HepG2 (cell line): ENCODE measurements around the gene CAMKMT. TPM values are rescaled to one million over a fixed set of nuclear protein-coding genes. Genes with fewer than 3 reads are reported as not detected.

Experiments used
- ATAC-seq: fragments of 200-7000 bp; cut with Tn5 transposase; 3 replicates; pipeline ENCODE4 v1.9.1; 2020; ENCODE audit warnings: mild to moderate bottlenecking, moderate library complexity
- BruUV-seq: library from RNA; stranded (reverse); fragments of 400-500 nt; replicated peaks from 2 replicates; lab custom pipeline; 2021; lab: Mats Ljungman, UMichigan
- CTCF ChIA-PET: fragments of 300-600 bp; formaldehyde crosslinking; extraction: SDS; loops from one replicate; lab custom pipeline; 2021; ENCODE audit warnings: low total read pairs, inconsistent platforms, low intra/inter-chr PET ratio; lab: Yijun Ruan, JAX
- POLR2A ChIA-PET: fragments of 350-600 bp; sonication (Branson Sonifier 250); formaldehyde crosslinking; loops from one replicate; lab custom pipeline; 2020; ENCODE audit warnings: antibody characterized with exemption, inconsistent platforms; lab: Yijun Ruan, JAX
- DNase-seq: peaks from one replicate; pipeline ENCODE4 v3.0.0-alpha.2; 2015; ENCODE audit warnings: low spot score
- FAIRE-seq: peaks from 3 replicates; lab custom pipeline; 2011; peaks lifted over from hg19 to GRCh38; lab: Jason Lieb, UNC
- H2AFZ ChIP-seq: one replicate; pipeline ENCODE4 v1.6.1; 2011; ENCODE audit warnings: low read length, inconsistent platforms
- H3K27ac ChIP-seq: fragments of 300-600 bp; 3 replicates; pipeline ENCODE4 v1.8.0; 2011; ENCODE audit warnings: mixed run types, mild to moderate bottlenecking, mixed read lengths, low read length, inconsistent platforms; ENCODE audit not compliant: insufficient read depth; ENCODE audit errors: extremely low read length
- H3K27me3 ChIP-seq, 2 experiments: fragments of 200-600 bp in 1 of 2; 2 replicates in 1 of 2; 3 replicates in 1 of 2; pipeline versions ENCODE4 v1.6.0 to v1.8.0; 2011; ENCODE audit warnings: low read length in 2 of 2, mild to moderate bottlenecking in 2 of 2, moderate library complexity in 2 of 2, inconsistent platforms in 1 of 2; ENCODE audit not compliant: insufficient read depth in 2 of 2, control insufficient read depth in 1 of 2
- H3K36me3 ChIP-seq, 2 experiments: fragments of 200-600 bp in 1 of 2; replicated peaks in 1 of 2; 2 replicates in 1 of 2; 3 replicates in 1 of 2; pipeline versions ENCODE4 v1.5.1 to v1.8.0; 2011; ENCODE audit warnings: low read length in 2 of 2, inconsistent platforms in 1 of 2; ENCODE audit not compliant: insufficient read depth in 2 of 2, control insufficient read depth in 1 of 2
- H3K4me1 ChIP-seq: 2 replicates; pipeline ENCODE4 v1.5.1; 2012; ENCODE audit warnings: low read length, inconsistent platforms; ENCODE audit not compliant: insufficient read depth
- H3K4me2 ChIP-seq: 2 replicates; pipeline ENCODE4 v1.6.0; 2011; ENCODE audit warnings: low read depth, low read length, inconsistent platforms
- H3K4me3 ChIP-seq, 3 experiments: fragments of 200-600 bp in 1 of 3; sonication (generic), shearing (Covaris generic) in 1 of 3; replicated peaks in 1 of 3; 2 replicates each; pipeline ENCODE4 v1.5.1; 2011 to 2016; ENCODE audit warnings: low read length in 3 of 3, inconsistent platforms in 2 of 3, low read depth in 2 of 3, mild to moderate bottlenecking in 2 of 3, control low read depth in 1 of 3, mixed read lengths in 1 of 3; ENCODE audit not compliant: insufficient read depth in 1 of 3
- H3K79me2 ChIP-seq: one replicate; pipeline ENCODE4 v1.6.1; 2011; ENCODE audit warnings: low read length, inconsistent platforms; ENCODE audit not compliant: insufficient read depth
- H3K9ac ChIP-seq: 2 replicates; pipeline ENCODE4 v1.6.0; 2011; ENCODE audit warnings: mild to moderate bottlenecking, low read depth, low read length, inconsistent platforms; ENCODE audit not compliant: insufficient read depth
- H3K9me3 ChIP-seq: 2 replicates; pipeline ENCODE4 v1.5.1; 2012; ENCODE audit warnings: mild to moderate bottlenecking, low read length
- H4K20me1 ChIP-seq: 2 replicates; pipeline ENCODE4 v1.6.0; 2011; ENCODE audit warnings: inconsistent platforms, mild to moderate bottlenecking, low read length, moderate library complexity; ENCODE audit not compliant: insufficient read depth
- ATF5 ChIP-seq: sonication (generic); formaldehyde crosslinking; IDR thresholded peaks from 2 replicates; pipeline ENCODE4 v1.4.0; 2020; ENCODE audit warnings: mild to moderate bottlenecking, low read depth, missing genetic modification reagents
- E2F1 ChIP-seq: sonication (generic); formaldehyde crosslinking; IDR thresholded peaks from 2 replicates; pipeline ENCODE4 v1.5.0; 2020; ENCODE audit warnings: missing genetic modification reagents
- HMG20B ChIP-seq: conservative IDR thresholded peaks from 2 replicates; pipeline ENCODE4 v1.6.1; 2016; ENCODE audit warnings: missing genetic modification reagents, missing compliant biosample characterization
- NR2F2 ChIP-seq: IDR thresholded peaks from 2 replicates; pipeline ENCODE4 v1.6.1; 2012; ENCODE audit warnings: low read depth, inconsistent platforms, borderline replicate concordance
- STAT5B ChIP-seq: sonication (generic); formaldehyde crosslinking; IDR thresholded peaks from 2 replicates; pipeline ENCODE4 v1.4.0; 2020; ENCODE audit warnings: missing genetic modification reagents
- ZFP82 ChIP-seq: sonication (generic); formaldehyde crosslinking; IDR thresholded peaks from 2 replicates; pipeline ENCODE4 v1.5.1; 2020; ENCODE audit warnings: mild to moderate bottlenecking, missing genetic modification reagents, borderline replicate concordance
- ZNF160 ChIP-seq: sonication (generic); formaldehyde crosslinking; IDR thresholded peaks from 2 replicates; pipeline ENCODE4 v1.8.0; 2022; ENCODE audit warnings: mild to moderate bottlenecking, inconsistent platforms, missing genetic modification reagents
- ZNF253 ChIP-seq: sonication (generic); formaldehyde crosslinking; IDR thresholded peaks from 2 replicates; pipeline ENCODE4 v1.8.0; 2022; ENCODE audit warnings: mild to moderate bottlenecking, missing genetic modification reagents, borderline replicate concordance
- ZNF484 ChIP-seq: sonication (generic); formaldehyde crosslinking; IDR thresholded peaks from 2 replicates; pipeline ENCODE4 v1.5.1; 2020; ENCODE audit warnings: mild to moderate bottlenecking, low read depth, missing genetic modification reagents, borderline replicate concordance
- ZNF704 ChIP-seq: sonication (generic); formaldehyde crosslinking; IDR thresholded peaks from 2 replicates; pipeline ENCODE4 v1.8.1; 2023; ENCODE audit warnings: mild to moderate bottlenecking, inconsistent platforms, moderate library complexity, missing genetic modification reagents, borderline replicate concordance
- ZNF781 ChIP-seq: sonication (generic); formaldehyde crosslinking; IDR thresholded peaks from 2 replicates; pipeline ENCODE4 v1.5.1; 2020; ENCODE audit warnings: borderline replicate concordance, mild to moderate bottlenecking, missing genetic modification reagents; ENCODE audit errors: not compliant biosample characterization
- WGBS: methylation state at CpG from one replicate; pipeline ENCODE4 v1.1.6; 2017; ENCODE audit warnings: low lambda C conversion rate; 5-methylcytosine and 5-hydroxymethylcytosine counted together
- in situ Hi-C: cut with HindIII; loops from 2 replicates; pipeline ENCODE4 v1.10.0; 2017; ENCODE audit warnings: low pct_unique_long_range_greater_than_20kb; ENCODE audit not compliant: extremely low pct_ligation_motif_present
- intact Hi-C: fragments of 100-400 bp; cut with micrococcal nuclease; formaldehyde crosslinking; loops from one replicate; pipeline ENCODE4 v1.10.0; 2022; ENCODE audit not compliant: unreplicated experiment
- polyA plus RNA-seq, 8 experiments: library from polyadenylated mRNA; depleted of rRNA in 3 of 8; stranded (reverse) in 7 of 8; unstranded in 1 of 8; fragments of >200 nt; fragmentation: Illumina TruSeq in 4 of 8; extraction: Trizol in 4 of 8; gene quantifications; 2 replicates each; pipeline versions ENCODE4 v1.2.1 to v1.2.3, GENCODE V29; 2011 to 2016; ENCODE audit warnings: low read depth in 4 of 8, missing spikeins in 1 of 8, mixed read lengths in 1 of 8; ENCODE audit not compliant: insufficient read depth in 1 of 8
- total RNA-seq, 5 experiments: library from RNA; depleted of rRNA; stranded (reverse); fragments of >200 nt; fragmentation: Illumina TruSeq; extraction: Trizol; gene quantifications; 2 replicates each; pipeline ENCODE4 v1.2.3, GENCODE V29; 2016; ENCODE audit warnings: low read depth in 1 of 5
- TF ChIP-seq, protein P1 (sequence below): sonication (generic); formaldehyde crosslinking; IDR thresholded peaks from 2 replicates; pipeline ENCODE4 v1.5.1; 2020; ENCODE audit warnings: missing genetic modification reagents, mild to moderate bottlenecking, borderline replicate concordance
- TF ChIP-seq, protein P2 (sequence below): sonication (generic); formaldehyde crosslinking; IDR thresholded peaks from 2 replicates; pipeline ENCODE4 v1.9.0; 2021; ENCODE audit warnings: mild to moderate bottlenecking, missing genetic modification reagents

CAMKMT gene
- total and polyA plus RNA-seq, 2 of the 13 experiments (the other 11 are each of a cell fraction or from before 2014, with no cell fraction given), result 6.9 to 20.8 TPM

- ChIA-PET POLR2A (no interaction called here), CTCF (no interaction called here)
- no peaks in the 10 kb centered on the region for H3K36me3 ChIP-seq
- peaks cover 5% of the 10 kb centered on the region for H3K9me3 ChIP-seq
- no peak overlapping the region for H3K4me2 ChIP-seq
- no peaks in the 10 kb centered on the region for H4K20me1 ChIP-seq
- intact Hi-C loops (no loop called here), in situ Hi-C loops (no loop called here)
- H3K27me3 ChIP-seq, result no peaks in the 10 kb centered on the region
- H3K79me2 ChIP-seq, result no peaks in the 10 kb centered on the region
- H3K9ac ChIP-seq, result no peak overlapping the region
- no TSS peak for BruUV-seq
- ATAC-seq (no peak), FAIRE-seq (no peak), DNase-seq (no peak)
- no peaks in the 10 kb centered on the region for H3K4me1 ChIP-seq
- H3K27ac ChIP-seq, result no peak overlapping the region
- H3K4me3 ChIP-seq, result no peak overlapping the region
- WGBS, result 97% methylated on average over 3 of the region's 4 CpGs
- no peak overlapping the region for H2AFZ ChIP-seq
- TF ChIP-seq STAT5B (CRISPR knock-in tag) (no peak), ZNF160 (CRISPR knock-in tag) (no peak), ZNF484 (CRISPR knock-in tag) (no peak), E2F1 (CRISPR knock-in tag) (no peak), ZNF704 (no peak), HMG20B (CRISPR knock-in tag) (no peak), ZNF781 (CRISPR knock-in tag) (no peak), NR2F2 (no peak), ZNF253 (CRISPR knock-in tag) (no peak), ZFP82 (CRISPR knock-in tag) (no peak), ATF5 (CRISPR knock-in tag) (no peak)
- TF ChIP-seq, protein P1, sequence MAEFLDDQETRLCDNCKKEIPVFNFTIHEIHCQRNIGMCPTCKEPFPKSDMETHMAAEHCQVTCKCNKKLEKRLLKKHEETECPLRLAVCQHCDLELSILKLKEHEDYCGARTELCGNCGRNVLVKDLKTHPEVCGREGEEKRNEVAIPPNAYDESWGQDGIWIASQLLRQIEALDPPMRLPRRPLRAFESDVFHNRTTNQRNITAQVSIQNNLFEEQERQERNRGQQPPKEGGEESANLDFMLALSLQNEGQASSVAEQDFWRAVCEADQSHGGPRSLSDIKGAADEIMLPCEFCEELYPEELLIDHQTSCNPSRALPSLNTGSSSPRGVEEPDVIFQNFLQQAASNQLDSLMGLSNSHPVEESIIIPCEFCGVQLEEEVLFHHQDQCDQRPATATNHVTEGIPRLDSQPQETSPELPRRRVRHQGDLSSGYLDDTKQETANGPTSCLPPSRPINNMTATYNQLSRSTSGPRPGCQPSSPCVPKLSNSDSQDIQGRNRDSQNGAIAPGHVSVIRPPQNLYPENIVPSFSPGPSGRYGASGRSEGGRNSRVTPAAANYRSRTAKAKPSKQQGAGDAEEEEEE (CRISPR knock-in tag), result no peak
- TF ChIP-seq, protein P2, sequence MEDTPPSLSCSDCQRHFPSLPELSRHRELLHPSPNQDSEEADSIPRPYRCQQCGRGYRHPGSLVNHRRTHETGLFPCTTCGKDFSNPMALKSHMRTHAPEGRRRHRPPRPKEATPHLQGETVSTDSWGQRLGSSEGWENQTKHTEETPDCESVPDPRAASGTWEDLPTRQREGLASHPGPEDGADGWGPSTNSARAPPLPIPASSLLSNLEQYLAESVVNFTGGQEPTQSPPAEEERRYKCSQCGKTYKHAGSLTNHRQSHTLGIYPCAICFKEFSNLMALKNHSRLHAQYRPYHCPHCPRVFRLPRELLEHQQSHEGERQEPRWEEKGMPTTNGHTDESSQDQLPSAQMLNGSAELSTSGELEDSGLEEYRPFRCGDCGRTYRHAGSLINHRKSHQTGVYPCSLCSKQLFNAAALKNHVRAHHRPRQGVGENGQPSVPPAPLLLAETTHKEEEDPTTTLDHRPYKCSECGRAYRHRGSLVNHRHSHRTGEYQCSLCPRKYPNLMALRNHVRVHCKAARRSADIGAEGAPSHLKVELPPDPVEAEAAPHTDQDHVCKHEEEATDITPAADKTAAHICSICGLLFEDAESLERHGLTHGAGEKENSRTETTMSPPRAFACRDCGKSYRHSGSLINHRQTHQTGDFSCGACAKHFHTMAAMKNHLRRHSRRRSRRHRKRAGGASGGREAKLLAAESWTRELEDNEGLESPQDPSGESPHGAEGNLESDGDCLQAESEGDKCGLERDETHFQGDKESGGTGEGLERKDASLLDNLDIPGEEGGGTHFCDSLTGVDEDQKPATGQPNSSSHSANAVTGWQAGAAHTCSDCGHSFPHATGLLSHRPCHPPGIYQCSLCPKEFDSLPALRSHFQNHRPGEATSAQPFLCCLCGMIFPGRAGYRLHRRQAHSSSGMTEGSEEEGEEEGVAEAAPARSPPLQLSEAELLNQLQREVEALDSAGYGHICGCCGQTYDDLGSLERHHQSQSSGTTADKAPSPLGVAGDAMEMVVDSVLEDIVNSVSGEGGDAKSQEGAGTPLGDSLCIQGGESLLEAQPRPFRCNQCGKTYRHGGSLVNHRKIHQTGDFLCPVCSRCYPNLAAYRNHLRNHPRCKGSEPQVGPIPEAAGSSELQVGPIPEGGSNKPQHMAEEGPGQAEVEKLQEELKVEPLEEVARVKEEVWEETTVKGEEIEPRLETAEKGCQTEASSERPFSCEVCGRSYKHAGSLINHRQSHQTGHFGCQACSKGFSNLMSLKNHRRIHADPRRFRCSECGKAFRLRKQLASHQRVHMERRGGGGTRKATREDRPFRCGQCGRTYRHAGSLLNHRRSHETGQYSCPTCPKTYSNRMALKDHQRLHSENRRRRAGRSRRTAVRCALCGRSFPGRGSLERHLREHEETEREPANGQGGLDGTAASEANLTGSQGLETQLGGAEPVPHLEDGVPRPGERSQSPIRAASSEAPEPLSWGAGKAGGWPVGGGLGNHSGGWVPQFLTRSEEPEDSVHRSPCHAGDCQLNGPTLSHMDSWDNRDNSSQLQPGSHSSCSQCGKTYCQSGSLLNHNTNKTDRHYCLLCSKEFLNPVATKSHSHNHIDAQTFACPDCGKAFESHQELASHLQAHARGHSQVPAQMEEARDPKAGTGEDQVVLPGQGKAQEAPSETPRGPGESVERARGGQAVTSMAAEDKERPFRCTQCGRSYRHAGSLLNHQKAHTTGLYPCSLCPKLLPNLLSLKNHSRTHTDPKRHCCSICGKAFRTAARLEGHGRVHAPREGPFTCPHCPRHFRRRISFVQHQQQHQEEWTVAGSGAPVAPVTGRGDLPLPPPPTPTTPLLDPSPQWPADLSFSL (CRISPR knock-in tag), result no peak
Measured at GRCh38 chr2:44388877-44389276, 27.1 kb downstream of the CAMKMT start.
